HepG2 (cell line): ENCODE measurements around the gene KITLG. TPM values are rescaled to one million over a fixed set of nuclear protein-coding genes. Genes with fewer than 3 reads are reported as not detected.

ENCODE experiments used
- ATAC-seq: fragments of 200-7000 bp; cut with Tn5 transposase; 3 replicates; pipeline ENCODE4 v1.9.1; 2020; ENCODE audit warnings: mild to moderate bottlenecking, moderate library complexity
- BruUV-seq: library from RNA; stranded (reverse); fragments of 400-500 nt; replicated peaks from 2 replicates; lab custom pipeline; 2021; lab: Mats Ljungman, UMichigan
- CTCF ChIA-PET: fragments of 300-600 bp; formaldehyde crosslinking; extraction: SDS; loops from one replicate; lab custom pipeline; 2021; ENCODE audit warnings: low total read pairs, inconsistent platforms, low intra/inter-chr PET ratio; lab: Yijun Ruan, JAX
- POLR2A ChIA-PET: fragments of 350-600 bp; sonication (Branson Sonifier 250); formaldehyde crosslinking; loops from one replicate; lab custom pipeline; 2020; ENCODE audit warnings: antibody characterized with exemption, inconsistent platforms; lab: Yijun Ruan, JAX
- DNase-seq: peaks from one replicate; pipeline ENCODE4 v3.0.0-alpha.2; 2015; ENCODE audit warnings: low spot score
- FAIRE-seq: peaks from 3 replicates; lab custom pipeline; 2011; peaks lifted over from hg19 to GRCh38; lab: Jason Lieb, UNC
- H2AFZ ChIP-seq: one replicate; pipeline ENCODE4 v1.6.1; 2011; ENCODE audit warnings: low read length, inconsistent platforms
- H3K27ac ChIP-seq: fragments of 300-600 bp; 3 replicates; pipeline ENCODE4 v1.8.0; 2011; ENCODE audit warnings: mixed run types, mild to moderate bottlenecking, mixed read lengths, low read length, inconsistent platforms; ENCODE audit not compliant: insufficient read depth; ENCODE audit errors: extremely low read length
- H3K27me3 ChIP-seq, 2 experiments: fragments of 200-600 bp in 1 of 2; 2 replicates in 1 of 2; 3 replicates in 1 of 2; pipeline versions ENCODE4 v1.6.0 to v1.8.0; 2011; ENCODE audit warnings: low read length in 2 of 2, mild to moderate bottlenecking in 2 of 2, moderate library complexity in 2 of 2, inconsistent platforms in 1 of 2; ENCODE audit not compliant: insufficient read depth in 2 of 2, control insufficient read depth in 1 of 2
- H3K36me3 ChIP-seq, 2 experiments: fragments of 200-600 bp in 1 of 2; replicated peaks in 1 of 2; 2 replicates in 1 of 2; 3 replicates in 1 of 2; pipeline versions ENCODE4 v1.5.1 to v1.8.0; 2011; ENCODE audit warnings: low read length in 2 of 2, inconsistent platforms in 1 of 2; ENCODE audit not compliant: insufficient read depth in 2 of 2, control insufficient read depth in 1 of 2
- H3K4me1 ChIP-seq: 2 replicates; pipeline ENCODE4 v1.5.1; 2012; ENCODE audit warnings: low read length, inconsistent platforms; ENCODE audit not compliant: insufficient read depth
- H3K4me2 ChIP-seq: 2 replicates; pipeline ENCODE4 v1.6.0; 2011; ENCODE audit warnings: low read depth, low read length, inconsistent platforms
- H3K4me3 ChIP-seq, 3 experiments: fragments of 200-600 bp in 1 of 3; sonication (generic), shearing (Covaris generic) in 1 of 3; replicated peaks in 1 of 3; 2 replicates each; pipeline ENCODE4 v1.5.1; 2011 to 2016; ENCODE audit warnings: low read length in 3 of 3, inconsistent platforms in 2 of 3, low read depth in 2 of 3, mild to moderate bottlenecking in 2 of 3, control low read depth in 1 of 3, mixed read lengths in 1 of 3; ENCODE audit not compliant: insufficient read depth in 1 of 3
- H3K79me2 ChIP-seq: one replicate; pipeline ENCODE4 v1.6.1; 2011; ENCODE audit warnings: low read length, inconsistent platforms; ENCODE audit not compliant: insufficient read depth
- H3K9ac ChIP-seq: 2 replicates; pipeline ENCODE4 v1.6.0; 2011; ENCODE audit warnings: mild to moderate bottlenecking, low read depth, low read length, inconsistent platforms; ENCODE audit not compliant: insufficient read depth
- H3K9me3 ChIP-seq: 2 replicates; pipeline ENCODE4 v1.5.1; 2012; ENCODE audit warnings: mild to moderate bottlenecking, low read length
- H4K20me1 ChIP-seq: 2 replicates; pipeline ENCODE4 v1.6.0; 2011; ENCODE audit warnings: inconsistent platforms, mild to moderate bottlenecking, low read length, moderate library complexity; ENCODE audit not compliant: insufficient read depth
- GABPB1 ChIP-seq: IDR thresholded peaks from 2 replicates; pipeline ENCODE4 v1.6.1; 2016; ENCODE audit warnings: mild to moderate bottlenecking, missing genetic modification reagents, moderate library complexity, missing compliant biosample characterization
- HOMEZ ChIP-seq: IDR thresholded peaks from 2 replicates; pipeline ENCODE4 v1.6.1; 2016; ENCODE audit warnings: low read depth
- LRRFIP1 ChIP-seq: sonication (generic); formaldehyde crosslinking; conservative IDR thresholded peaks from 2 replicates; pipeline ENCODE4 v1.4.0; 2020; ENCODE audit warnings: missing genetic modification reagents
- MIER2 ChIP-seq: IDR thresholded peaks from 2 replicates; pipeline ENCODE4 v1.6.1; 2016; ENCODE audit warnings: missing biosample characterization, missing genetic modification reagents
- NR0B2 ChIP-seq: sonication (generic); formaldehyde crosslinking; IDR thresholded peaks from 2 replicates; pipeline ENCODE4 v1.4.0; 2020; ENCODE audit warnings: mild to moderate bottlenecking, missing genetic modification reagents
- PREB ChIP-seq: sonication (generic); formaldehyde crosslinking; IDR thresholded peaks from 2 replicates; pipeline ENCODE4 v1.4.0; 2020; ENCODE audit warnings: missing genetic modification reagents
- SAFB2 ChIP-seq: sonication (generic); formaldehyde crosslinking; IDR thresholded peaks from 2 replicates; pipeline ENCODE4 v1.5.1; 2020; ENCODE audit warnings: missing genetic modification reagents, low read depth, mild to moderate bottlenecking, borderline replicate concordance
- SOX13 ChIP-seq, 3 experiments: fragments of 450-650 bp in 1 of 3; sonication (generic) in 1 of 3; formaldehyde crosslinking in 1 of 3; IDR thresholded peaks in 2 of 3; conservative IDR thresholded peaks in 1 of 3; 2 replicates each; pipeline versions ENCODE4 v1.5.0 to v1.6.1; 2016 to 2020; ENCODE audit warnings: antibody characterized with exemption in 1 of 3, mild to moderate bottlenecking in 1 of 3, missing compliant biosample characterization in 1 of 3, missing genetic modification reagents in 1 of 3, moderate library complexity in 1 of 3
- ZBTB39 ChIP-seq: sonication (generic); formaldehyde crosslinking; IDR thresholded peaks from 2 replicates; pipeline ENCODE4 v1.5.0; 2020; ENCODE audit warnings: missing genetic modification reagents
- ZFP82 ChIP-seq: sonication (generic); formaldehyde crosslinking; IDR thresholded peaks from 2 replicates; pipeline ENCODE4 v1.5.1; 2020; ENCODE audit warnings: mild to moderate bottlenecking, missing genetic modification reagents, borderline replicate concordance
- WGBS: methylation state at CpG from one replicate; pipeline ENCODE4 v1.1.6; 2017; ENCODE audit warnings: low lambda C conversion rate; 5-methylcytosine and 5-hydroxymethylcytosine counted together
- in situ Hi-C: cut with HindIII; loops from 2 replicates; pipeline ENCODE4 v1.10.0; 2017; ENCODE audit warnings: low pct_unique_long_range_greater_than_20kb; ENCODE audit not compliant: extremely low pct_ligation_motif_present
- intact Hi-C: fragments of 100-400 bp; cut with micrococcal nuclease; formaldehyde crosslinking; loops from one replicate; pipeline ENCODE4 v1.10.0; 2022; ENCODE audit not compliant: unreplicated experiment
- polyA plus RNA-seq, 8 experiments: library from polyadenylated mRNA; depleted of rRNA in 3 of 8; stranded (reverse) in 7 of 8; unstranded in 1 of 8; fragments of >200 nt; fragmentation: Illumina TruSeq in 4 of 8; extraction: Trizol in 4 of 8; gene quantifications; 2 replicates each; pipeline versions ENCODE4 v1.2.1 to v1.2.3, GENCODE V29; 2011 to 2016; ENCODE audit warnings: low read depth in 4 of 8, missing spikeins in 1 of 8, mixed read lengths in 1 of 8; ENCODE audit not compliant: insufficient read depth in 1 of 8
- total RNA-seq, 5 experiments: library from RNA; depleted of rRNA; stranded (reverse); fragments of >200 nt; fragmentation: Illumina TruSeq; extraction: Trizol; gene quantifications; 2 replicates each; pipeline ENCODE4 v1.2.3, GENCODE V29; 2016; ENCODE audit warnings: low read depth in 1 of 5

The KITLG gene
- total and polyA plus RNA-seq, 2 of the 13 experiments (the other 11 are each of a cell fraction or from before 2014, with no cell fraction given), result 0.66 to 4.3 TPM

- TF ChIP-seq LRRFIP1 (CRISPR knock-in tag) (no peak), NR0B2 (CRISPR knock-in tag) (no peak), GABPB1 (no peak), MIER2 (CRISPR knock-in tag) (no peak), PREB (CRISPR knock-in tag) (no peak), HOMEZ (no peak)
Observed at GRCh38 chr12:88520436-88520820, 59.8 kb downstream of the KITLG start (continued).

- DNase-seq, result no peak
- H3K27ac ChIP-seq, result no peak overlapping the region
- BruUV-seq, result no TSS peak
- no peak overlapping the region for H3K4me3 ChIP-seq
- H2AFZ ChIP-seq, result no peak overlapping the region
- ChIA-PET CTCF (no interaction called here), POLR2A (no interaction called here)
- no peaks in the 10 kb centered on the region; a peak in 1 of 5 replicates for H3K27me3 ChIP-seq
- no peak for FAIRE-seq
- H3K9me3 ChIP-seq, result no peaks in the 10 kb centered on the region
- intact Hi-C loops, result no loop called here
- H3K9ac ChIP-seq, result no peak overlapping the region
- H3K36me3 ChIP-seq, result no peaks in the 10 kb centered on the region
- in situ Hi-C loops, result no loop called here
- no peaks in the 10 kb centered on the region for H3K4me1 ChIP-seq
- no peak for ATAC-seq
- no peak overlapping the region for H3K4me2 ChIP-seq
- no peaks in the 10 kb centered on the region for H3K79me2 ChIP-seq
- WGBS, result 78% methylated on average over 3 of the region's 3 CpGs
- H4K20me1 ChIP-seq, result no peaks in the 10 kb centered on the region
- TF ChIP-seq ZBTB39 (no peak), ZFP82 (CRISPR knock-in tag) (no peak), LRRFIP1 (CRISPR knock-in tag) (no peak), SOX13 (IDR thresholded peaks at IDR 0.05) (no peak), SOX13 (CRISPR knock-in tag; conservative IDR thresholded peaks at IDR 0.05 in 1 of 2, IDR thresholded peaks at IDR 0.05 in 1 of 2) (no peak), SAFB2 (no peak)
Observed at GRCh38 chr12:88519802-88520435, 60.4 kb downstream of the KITLG start.
